Measurements from ENCODE around the gene IDS. TPM values are rescaled to one million over a fixed set of nuclear protein-coding genes. Genes with fewer than 3 reads are reported as not detected.
A peak's percentile ranks its signal among the peaks of the same experiment; 100 is the strongest.

The IDS gene
- total and polyA plus RNA-seq, 2 of the 8 experiments (the other 6 are each of a cell fraction or from before 2014, with no cell fraction given): 19.9 to 20.7 TPM

GRCh38 chrX:149539283-149540130 lies 34.4 kb upstream of the IDS start:
- no peaks in the 10 kb centered on the region for H3K79me1 ChIP-seq (ENCODE audit: low read depth, low read length)
- H3K4ac ChIP-seq (replicated peaks; ENCODE audit: insufficient read length, low read depth, low read length): no peak overlapping the region
- no peaks in the 10 kb centered on the region for H3K79me2 ChIP-seq (ENCODE audit: control insufficient read depth in 1 of 2, insufficient read depth in 2 of 2, low read length in 2 of 2)
- no peak overlapping the region for H2BK20ac ChIP-seq (ENCODE audit: low read length)
- no peak overlapping the region for H4K91ac ChIP-seq (replicated peaks; ENCODE audit: insufficient read length, low read length)
- H2BK120ac ChIP-seq (replicated peaks; ENCODE audit: low read depth, low read length): no peak overlapping the region
- H4K8ac ChIP-seq (ENCODE audit: extremely low read depth, insufficient read depth, low read length): no peak overlapping the region
- no peak overlapping the region for H2AFZ ChIP-seq (ENCODE audit: low read length)
- no peaks in the 10 kb centered on the region for H4K20me1 ChIP-seq (replicated peaks in 1 of 2; ENCODE audit: control insufficient read depth in 1 of 2, insufficient read depth in 2 of 2, low read length in 2 of 2)
- no peak overlapping the region for H2BK5ac ChIP-seq (ENCODE audit: low read depth, low read length)
- 0% methylated on average over 1 of the region's 34 CpGs; no CpG with 5 or more reads in 1 of the 2 experiments for WGBS, 2 experiments (ENCODE audit: extremely low coverage in 1 of 2, insufficient coverage in 1 of 2, insufficient read length in 1 of 2, insufficient replicate concordance in 2 of 2, low coverage in 1 of 2, low lambda C conversion rate in 2 of 2, missing lambda C conversion rate in 1 of 2)
- no peak overlapping the region for H2AK5ac ChIP-seq (ENCODE audit: low read depth, low read length)
- peak overlapping the region; percentile 56 to 71 (median 58) for H3K4me3 ChIP-seq (ENCODE audit: extremely low read depth in 1 of 4, insufficient read depth in 2 of 4, low read depth in 3 of 4, low read length in 4 of 4)
- H3K27ac ChIP-seq (ENCODE audit: low read depth, low read length): no peak overlapping the region; the same call in 1 of the 2 replicates
- no peak overlapping the region for H2BK12ac ChIP-seq (ENCODE audit: low read depth, low read length)
- peaks cover 9% of the 10 kb centered on the region; the same call in 1 of the 2 replicates for H3K23me2 ChIP-seq (ENCODE audit: low read depth, low read length)
- no peak overlapping the region for H4K5ac ChIP-seq (ENCODE audit: insufficient read length, low read depth, low read length)
- peak; percentile 79 to 84 for DNase-seq (ENCODE audit: low read depth in 1 of 2, low spot score in 2 of 2)
- FAIRE-seq: peak; percentile 95
- H3K14ac ChIP-seq (ENCODE audit: insufficient read length): no peak overlapping the region
- no peak overlapping the region for H3K56ac ChIP-seq (replicated peaks; ENCODE audit: insufficient read length, low read depth, low read length)
- no peaks in the 10 kb centered on the region for H3K36me3 ChIP-seq (ENCODE audit: control insufficient read depth in 2 of 4, insufficient read depth in 4 of 4, low read length in 3 of 4)
- H3K4me1 ChIP-seq (replicated peaks in 1 of 4; ENCODE audit: control insufficient read depth in 3 of 4, insufficient read depth in 4 of 4, low read length in 3 of 4): peaks cover 0 to 5% (median 4%) of the 10 kb centered on the region in 4 experiments; a peak in 3 of 7 replicates
- no peak overlapping the region for H2BK15ac ChIP-seq (ENCODE audit: low read length)
- ChIA-PET POLR2A (ENCODE audit: partially characterized antibody) (interaction anchor here (1.1 to 1.2 kb wide), 2 partner anchors 9 to 34 kb away, joined by 3 read pairs; partner anchors contain the start of gene IDS), CTCF (ENCODE audit: partially characterized antibody) (interaction anchor here (1.0 to 1.9 kb wide), 7 partner anchors 9 to 35 kb away, joined by 3 to 11 read pairs (median 3); partner anchors contain the start of gene IDS)
- no peak overlapping the region for H3K9ac ChIP-seq (replicated peaks in 1 of 4; ENCODE audit: extremely low read depth in 1 of 4, low read depth in 3 of 4, low read length in 3 of 4)
- no peak overlapping the region for H3K23ac ChIP-seq (ENCODE audit: insufficient read length)
- TF ChIP-seq PHF8 (conservative IDR thresholded peaks at IDR 0.05; ENCODE audit: low read depth, low read length): 0 out of 2 replicates have a peak, but pooled peaks have one; percentile 24
- TF ChIP-seq TBP (IDR thresholded peaks at IDR 0.05; ENCODE audit: low read depth, low read length): peak; percentile 16; the same call in 1 of the 2 replicates
- no peak for TF ChIP-seq KDM5A (IDR thresholded peaks at IDR 0.05; ENCODE audit: low read length)
- 0 out of 2 replicates have a peak, but pooled peaks have one; percentile 30 for TF ChIP-seq RBBP5 (IDR thresholded peaks at IDR 0.05; ENCODE audit: borderline replicate concordance, low read depth, low read length)
- TF ChIP-seq JUN (IDR thresholded peaks at IDR 0.05; ENCODE audit: low read depth, low read length): no peak
- no peak for TF ChIP-seq MAX (IDR thresholded peaks at IDR 0.05)
- no peak for TF ChIP-seq SUZ12 (IDR thresholded peaks at IDR 0.05; ENCODE audit: low read length)
- TF ChIP-seq CBX5 (IDR thresholded peaks at IDR 0.05; ENCODE audit: low read depth, low read length): no peak
- H3K18ac ChIP-seq (ENCODE audit: extremely low read depth, low read length): no peak overlapping the region; the same call in 1 of the 2 replicates
- no peaks in the 10 kb centered on the region; a peak in 1 of 7 replicates for H3K27me3 ChIP-seq (replicated peaks in 1 of 4; ENCODE audit: control insufficient read depth in 3 of 4, extremely low read depth in 1 of 4, insufficient read depth in 3 of 4, low read length in 3 of 4)
- no peaks in the 10 kb centered on the region for H3K9me3 ChIP-seq (ENCODE audit: insufficient read depth in 2 of 2, low read depth in 1 of 2, low read length in 1 of 2)
- H3K4me2 ChIP-seq (ENCODE audit: insufficient read depth in 1 of 2, low read depth in 2 of 2, low read length in 2 of 2): peak overlapping the region; percentile 68 to 89

Measured in H1 (cell line).